CD14-positive monocyte (primary cell): ENCODE results near the gene GRB14. TPM values are rescaled to one million over a fixed set of nuclear protein-coding genes. Genes with fewer than 3 reads are reported as not detected.

ENCODE experiments used
- DNase-seq, 3 donors: peaks; one replicate each; pipeline ENCODE4 v3.0.0-alpha.2; 2011 to 2022
- H2AFZ ChIP-seq: 2 replicates; pipeline ENCODE4 v1.6.0; 2012; ENCODE audit warnings: mild to moderate bottlenecking, low read depth, low read length, inconsistent platforms; ENCODE audit not compliant: insufficient read depth, poor library complexity, severe bottlenecking
- H3K27ac ChIP-seq, 2 donors: 1 replicate in 1 of 2; 2 replicates in 1 of 2; pipeline ENCODE4 v1.5.1; 2012 to 2013; ENCODE audit warnings: low read length in 2 of 2, control low read depth in 1 of 2, inconsistent platforms in 1 of 2, low read depth in 1 of 2, mild to moderate bottlenecking in 1 of 2
- H3K27me3 ChIP-seq, 2 donors: one replicate each; pipeline versions ENCODE4 v1.6.0 to v1.6.1; 2011 to 2013; ENCODE audit warnings: low read length in 2 of 2; ENCODE audit not compliant: control insufficient read depth in 2 of 2, insufficient read depth in 2 of 2
- H3K36me3 ChIP-seq, 2 donors: replicated peaks in 1 of 2; 1 replicate in 1 of 2; 2 replicates in 1 of 2; pipeline versions ENCODE4 v1.5.1 to v1.6.1; 2012 to 2013; ENCODE audit warnings: low read length in 2 of 2, control low read depth in 1 of 2, inconsistent platforms in 1 of 2, mild to moderate bottlenecking in 1 of 2; ENCODE audit not compliant: insufficient read depth in 2 of 2, control insufficient read depth in 1 of 2
- H3K4me1 ChIP-seq, 2 donors: 1 replicate in 1 of 2; 2 replicates in 1 of 2; pipeline versions ENCODE4 v1.5.1 to v1.6.1; 2012 to 2013; ENCODE audit warnings: low read length in 2 of 2, control low read depth in 1 of 2, inconsistent platforms in 1 of 2, mild to moderate bottlenecking in 1 of 2, moderate library complexity in 1 of 2; ENCODE audit not compliant: insufficient read depth in 2 of 2, control insufficient read depth in 1 of 2
- H3K4me2 ChIP-seq: replicated peaks from 2 replicates; pipeline ENCODE3; 2012; ENCODE audit warnings: low read length, moderate library complexity, mild to moderate bottlenecking; ENCODE audit not compliant: poor library complexity, severe bottlenecking; ENCODE audit errors: extremely low read depth
- H3K4me3 ChIP-seq, 3 experiments: fragments of 200-600 bp in 1 of 3; sonication (generic) in 1 of 3; replicated peaks in 1 of 3; 1 replicate in 2 of 3; 2 replicates in 1 of 3; pipeline ENCODE4 v1.5.1; 2011 to 2013; ENCODE audit warnings: low read length in 3 of 3, mild to moderate bottlenecking in 3 of 3, control low read depth in 2 of 3, low read depth in 2 of 3, inconsistent platforms in 1 of 3, moderate library complexity in 1 of 3
- H3K79me2 ChIP-seq: 2 replicates; pipeline ENCODE4 v1.6.0; 2012; ENCODE audit warnings: mild to moderate bottlenecking, control low read depth, inconsistent platforms, low read length, moderate library complexity; ENCODE audit not compliant: insufficient read depth
- H3K9ac ChIP-seq: 2 replicates; pipeline ENCODE4 v1.6.0; 2017; ENCODE audit warnings: low read length, mild to moderate bottlenecking; ENCODE audit not compliant: insufficient read depth, poor library complexity, severe bottlenecking
- H3K9me3 ChIP-seq, 2 donors: replicated peaks in 1 of 2; 1 replicate in 1 of 2; 2 replicates in 1 of 2; pipeline versions ENCODE4 v1.5.1 to v1.6.1; 2012 to 2013; ENCODE audit warnings: low read length in 2 of 2, control low read depth in 1 of 2; ENCODE audit not compliant: control insufficient read depth in 1 of 2, insufficient read depth in 1 of 2
- H4K20me1 ChIP-seq: 2 replicates; pipeline ENCODE4 v1.6.0; 2012; ENCODE audit warnings: mild to moderate bottlenecking, low read length, control low read depth, moderate library complexity; ENCODE audit not compliant: insufficient read depth
- H3K27ac Mint-ChIP-seq, 7 donors: one replicate each; pipeline ENCODE4 v1.8.0; 2020; ENCODE audit warnings: mild to moderate bottlenecking in 7 of 7, mixed read lengths in 7 of 7, moderate library complexity in 6 of 7, inconsistent platforms in 2 of 7
- H3K27me3 Mint-ChIP-seq, 3 donors: one replicate each; pipeline ENCODE4 v1.8.0; 2021 to 2022; ENCODE audit warnings: low read depth in 3 of 3, mild to moderate bottlenecking in 3 of 3, mixed read lengths in 3 of 3, moderate library complexity in 3 of 3, inconsistent platforms in 1 of 3
- H3K36me3 Mint-ChIP-seq, 2 donors: one replicate each; pipeline ENCODE4 v1.8.0; 2020; ENCODE audit warnings: mixed read lengths in 2 of 2, inconsistent platforms in 1 of 2, mild to moderate bottlenecking in 1 of 2
- H3K4me1 Mint-ChIP-seq: one replicate; pipeline ENCODE4 v1.8.0; 2020; ENCODE audit warnings: mild to moderate bottlenecking, mixed read lengths
- H3K4me3 Mint-ChIP-seq, 2 donors: one replicate each; pipeline ENCODE4 v1.8.0; 2020; ENCODE audit warnings: mild to moderate bottlenecking in 2 of 2, mixed read lengths in 2 of 2, moderate library complexity in 1 of 2
- H3K9me3 Mint-ChIP-seq, 7 donors: one replicate each; pipeline ENCODE4 v1.8.0; 2020 to 2022; ENCODE audit warnings: mixed read lengths in 7 of 7, mild to moderate bottlenecking in 6 of 7, moderate library complexity in 6 of 7, inconsistent platforms in 2 of 7
- CTCF ChIP-seq: fragments of 200-600 bp; IDR thresholded peaks from one replicate; pipeline ENCODE4 v1.8.0; 2022; ENCODE audit warnings: antibody characterized with exemption, mild to moderate bottlenecking
- WGBS: methylation state at CpG from one replicate; pipeline ENCODE4 v1.1.5; 2013; ENCODE audit warnings: missing lambda C conversion rate; ENCODE audit not compliant: insufficient coverage; 5-methylcytosine and 5-hydroxymethylcytosine counted together
- intact Hi-C, 2 donors: fragments of 100-400 bp; cut with micrococcal nuclease; formaldehyde crosslinking; loops; one replicate each; pipeline versions ENCODE4 v1.15.0 to v1.15.1; 2023
- polyA plus RNA-seq, 3 donors: library from polyadenylated mRNA; depleted of rRNA in 1 of 3; unstranded in 2 of 3; stranded (reverse) in 1 of 3; fragments of 300-500 nt in 2 of 3; fragments of >200 nt in 1 of 3; fragmentation: Illumina TruSeq in 2 of 3; gene quantifications; 1 replicate in 2 of 3; 2 replicates in 1 of 3; pipeline ENCODE4 v1.2.3, GENCODE V29; 2012 to 2021

The GRB14 gene
- polyA plus RNA-seq, 3 donors, result 0.20 to 0.28 TPM; not detected in 1

- intact Hi-C loops, result no loop called here
- Mint-ChIP-seq H3K4me1 (no peaks in the 10 kb centered on the region), H3K4me3 (no peak overlapping the region), H3K27me3 (peaks cover 0 to under 1% (median 0%) of the 10 kb centered on the region in 3 donors), H3K9me3 (peaks cover 0 to 2% (median 0%) of the 10 kb centered on the region in 7 donors), H3K27ac (no peak overlapping the region), H3K36me3 (no peaks in the 10 kb centered on the region)
- no peaks in the 10 kb centered on the region for H3K27me3 ChIP-seq
- H3K79me2 ChIP-seq, result no peaks in the 10 kb centered on the region
- H3K4me1 ChIP-seq, result no peaks in the 10 kb centered on the region
- H2AFZ ChIP-seq, result no peak overlapping the region
- DNase-seq, result no peak
- H3K36me3 ChIP-seq, result no peaks in the 10 kb centered on the region
- no peak overlapping the region for H3K27ac ChIP-seq
- H4K20me1 ChIP-seq, result no peaks in the 10 kb centered on the region
- H3K4me3 ChIP-seq, result no peak overlapping the region
- H3K9me3 ChIP-seq, result no peaks in the 10 kb centered on the region
- no peak overlapping the region for H3K9ac ChIP-seq
- no peak overlapping the region for H3K4me2 ChIP-seq
- WGBS, result 85% methylated on average over 2 of the region's 4 CpGs
- no peak for TF ChIP-seq CTCF
Measured at GRCh38 chr2:164561416-164561815, 59.9 kb downstream of the GRB14 start.

DNA sequence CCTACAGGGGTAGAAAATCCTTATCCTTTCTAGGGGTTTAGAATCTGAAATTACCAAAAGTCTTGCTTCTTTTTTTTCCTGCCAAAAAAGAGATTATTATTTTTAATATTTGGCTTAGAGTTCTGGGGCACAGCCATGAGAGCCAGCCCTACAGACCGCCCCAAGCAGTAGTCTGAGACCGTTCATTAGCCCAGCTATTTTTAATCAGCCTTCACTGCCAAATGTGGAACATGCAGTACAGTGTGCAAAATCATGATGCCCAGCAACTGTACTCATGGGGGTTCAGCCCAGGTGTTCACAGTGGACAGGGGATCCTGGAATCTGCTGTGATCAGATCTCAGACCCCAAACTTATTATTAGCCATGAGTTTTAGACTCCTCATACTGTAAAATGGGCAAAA lies 60.4 kb downstream of the GRB14 start:
- Histone ChIP-seq H2AFZ (no peak overlapping the region), H3K27ac (no peak overlapping the region), H3K4me3 (no peak overlapping the region), H3K36me3 (no peaks in the 10 kb centered on the region), H3K4me2 (no peak overlapping the region), H3K4me1 (no peaks in the 10 kb centered on the region), H3K9ac (no peak overlapping the region), H3K79me2 (no peaks in the 10 kb centered on the region), H3K9me3 (no peaks in the 10 kb centered on the region), H3K27me3 (no peaks in the 10 kb centered on the region), H4K20me1 (no peaks in the 10 kb centered on the region)
- no peak for DNase-seq
- no peak overlapping the region for H3K4me3 Mint-ChIP-seq
- H3K36me3 Mint-ChIP-seq, result no peaks in the 10 kb centered on the region
- H3K27me3 Mint-ChIP-seq, result peaks cover 0 to 1% (median 0%) of the 10 kb centered on the region in 3 donors
- no peak for TF ChIP-seq CTCF
- H3K27ac Mint-ChIP-seq, result no peak overlapping the region
- intact Hi-C loops, result no loop called here
- peaks cover 0 to 2% (median 0%) of the 10 kb centered on the region in 7 donors for H3K9me3 Mint-ChIP-seq
- 94% methylated on average over 2 of the region's 2 CpGs for WGBS
- no peaks in the 10 kb centered on the region for H3K4me1 Mint-ChIP-seq
